ENCODE measurements around the gene PLXNA4.

The PLXNA4 gene

GRCh38 chr7:132206594-132206993, 369.7 kb downstream of the PLXNA4 start:
- no peak for DNase-seq (ENCODE audit: low read depth)

- DNase-seq (ENCODE audit: low read depth): no peak
These were observed 370.8 kb downstream of the PLXNA4 start for GRCh38 chr7:132205509-132205908.

- DNase-seq (ENCODE audit: low read depth): no peak
These were observed 373.2 kb downstream of the PLXNA4 start for GRCh38 chr7:132203021-132203420.

- DNase-seq (ENCODE audit: low read depth): no peak
These were observed 373.7 kb downstream of the PLXNA4 start for GRCh38 chr7:132202541-132202940.

- no peak for DNase-seq (ENCODE audit: low read depth)
These were observed 376.1 kb downstream of the PLXNA4 start for GRCh38 chr7:132200141-132200540.

GRCh38 chr7:132199626-132200025, 376.6 kb downstream of the PLXNA4 start:
- no peak for DNase-seq (ENCODE audit: low read depth)

- no peak for DNase-seq (ENCODE audit: low read depth)
These were observed 378.5 kb downstream of the PLXNA4 start for GRCh38 chr7:132197772-132198171.

GRCh38 chr7:132193898-132194297, 382.4 kb downstream of the PLXNA4 start:
- DNase-seq (ENCODE audit: low read depth): no peak

GRCh38 chr7:132192809-132193208, 383.5 kb downstream of the PLXNA4 start:
- DNase-seq (ENCODE audit: low read depth): no peak

GRCh38 chr7:132191418-132191817, 384.9 kb downstream of the PLXNA4 start:
- DNase-seq (ENCODE audit: low read depth): no peak

GRCh38 chr7:132190683-132191082, 385.6 kb downstream of the PLXNA4 start:
- no peak for DNase-seq (ENCODE audit: low read depth)

GRCh38 chr7:132189881-132190280, 386.4 kb downstream of the PLXNA4 start:
- DNase-seq (ENCODE audit: low read depth): no peak

GRCh38 chr7:132187869-132188789, 388.1 kb downstream of the PLXNA4 start:
- no peak for DNase-seq (ENCODE audit: low read depth)

- DNase-seq (ENCODE audit: low read depth): no peak
These were observed 388.9 kb downstream of the PLXNA4 start for GRCh38 chr7:132187391-132187790.

- DNase-seq (ENCODE audit: low read depth): no peak
These were observed 391.1 kb downstream of the PLXNA4 start for GRCh38 chr7:132185150-132185549.

- DNase-seq (ENCODE audit: low read depth): no peak
These were observed 392.4 kb downstream of the PLXNA4 start for GRCh38 chr7:132183781-132184380.

- DNase-seq (ENCODE audit: low read depth): no peak
These were observed 393.3 kb downstream of the PLXNA4 start for GRCh38 chr7:132182992-132183391.

GRCh38 chr7:132181946-132182685, 394.2 kb downstream of the PLXNA4 start:
- DNase-seq (ENCODE audit: low read depth): no peak

GRCh38 chr7:132181371-132181770, 394.9 kb downstream of the PLXNA4 start:
- DNase-seq (ENCODE audit: low read depth): no peak

- no peak for DNase-seq (ENCODE audit: low read depth)
These were observed 395.8 kb downstream of the PLXNA4 start for GRCh38 chr7:132180481-132180880.

GRCh38 chr7:132179681-132180080, 396.6 kb downstream of the PLXNA4 start:
- no peak for DNase-seq (ENCODE audit: low read depth)

- DNase-seq (ENCODE audit: low read depth): no peak
These were observed 397.2 kb downstream of the PLXNA4 start for GRCh38 chr7:132179080-132179430.
